IMR-90 (cell line): ENCODE results near the gene POLR2M.

Experiments
- BHLHE40 ChIP-seq: fragments of 150-350 bp; IDR thresholded peaks from 2 replicates; pipeline ENCODE4 v1.6.1; 2016; ENCODE audit warnings: mild to moderate bottlenecking, low read depth, low read length
- CEBPB ChIP-seq: IDR thresholded peaks from 2 replicates; pipeline ENCODE4 v1.6.1; 2012; ENCODE audit warnings: low read depth, low read length, improper control_type of control experiment
- MAFK ChIP-seq: IDR thresholded peaks from 2 replicates; pipeline ENCODE4 v1.6.1; 2012; ENCODE audit warnings: low read depth, low read length, improper control_type of control experiment
- POLR2A ChIP-seq: IDR thresholded peaks from 2 replicates; pipeline ENCODE4 v1.6.1; 2012; ENCODE audit warnings: mild to moderate bottlenecking, low read depth, low read length
- RAD21 ChIP-seq: IDR thresholded peaks from 2 replicates; pipeline ENCODE4 v1.6.1; 2012; ENCODE audit warnings: low read length, improper control_type of control experiment
- RCOR1 ChIP-seq: IDR thresholded peaks from 2 replicates; pipeline ENCODE4 v1.6.1; 2012; ENCODE audit warnings: mild to moderate bottlenecking, low read length, improper control_type of control experiment; ENCODE audit not compliant: insufficient replicate concordance
- RFX5 ChIP-seq: IDR thresholded peaks from 2 replicates; pipeline ENCODE4 v1.8.0; 2012; ENCODE audit warnings: low read depth, mild to moderate bottlenecking, low read length, moderate library complexity
- SMC3 ChIP-seq: fragments of 150-350 bp; IDR thresholded peaks from 2 replicates; pipeline ENCODE4 v1.6.1; 2016; ENCODE audit warnings: low read depth, mild to moderate bottlenecking, antibody characterized with exemption, low read length, moderate library complexity
- USF2 ChIP-seq: fragments of 150-350 bp; IDR thresholded peaks from 2 replicates; pipeline ENCODE4 v1.6.1; 2017; ENCODE audit warnings: mild to moderate bottlenecking, antibody characterized with exemption, low read length, low read depth
- TF ChIP-seq, protein P1 (sequence below): conservative IDR thresholded peaks from 2 replicates; pipeline ENCODE4 v1.5.1; 2012; ENCODE audit warnings: mild to moderate bottlenecking, low read depth, low read length, improper control_type of control experiment
- TF ChIP-seq, protein P2 (sequence below): fragments of 150-350 bp; IDR thresholded peaks from 2 replicates; pipeline ENCODE4 v1.6.1; 2016; ENCODE audit warnings: low read depth, mild to moderate bottlenecking, low read length, moderate library complexity, borderline replicate concordance

- TF ChIP-seq, protein P1, sequence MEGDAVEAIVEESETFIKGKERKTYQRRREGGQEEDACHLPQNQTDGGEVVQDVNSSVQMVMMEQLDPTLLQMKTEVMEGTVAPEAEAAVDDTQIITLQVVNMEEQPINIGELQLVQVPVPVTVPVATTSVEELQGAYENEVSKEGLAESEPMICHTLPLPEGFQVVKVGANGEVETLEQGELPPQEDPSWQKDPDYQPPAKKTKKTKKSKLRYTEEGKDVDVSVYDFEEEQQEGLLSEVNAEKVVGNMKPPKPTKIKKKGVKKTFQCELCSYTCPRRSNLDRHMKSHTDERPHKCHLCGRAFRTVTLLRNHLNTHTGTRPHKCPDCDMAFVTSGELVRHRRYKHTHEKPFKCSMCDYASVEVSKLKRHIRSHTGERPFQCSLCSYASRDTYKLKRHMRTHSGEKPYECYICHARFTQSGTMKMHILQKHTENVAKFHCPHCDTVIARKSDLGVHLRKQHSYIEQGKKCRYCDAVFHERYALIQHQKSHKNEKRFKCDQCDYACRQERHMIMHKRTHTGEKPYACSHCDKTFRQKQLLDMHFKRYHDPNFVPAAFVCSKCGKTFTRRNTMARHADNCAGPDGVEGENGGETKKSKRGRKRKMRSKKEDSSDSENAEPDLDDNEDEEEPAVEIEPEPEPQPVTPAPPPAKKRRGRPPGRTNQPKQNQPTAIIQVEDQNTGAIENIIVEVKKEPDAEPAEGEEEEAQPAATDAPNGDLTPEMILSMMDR = no peak
- TF ChIP-seq MAFK (no peak), POLR2A (no peak), CEBPB (no peak), RAD21 (no peak), USF2 (no peak), RFX5 (no peak), BHLHE40 (no peak), SMC3 (no peak), RCOR1 (no peak)
- TF ChIP-seq, protein P2, sequence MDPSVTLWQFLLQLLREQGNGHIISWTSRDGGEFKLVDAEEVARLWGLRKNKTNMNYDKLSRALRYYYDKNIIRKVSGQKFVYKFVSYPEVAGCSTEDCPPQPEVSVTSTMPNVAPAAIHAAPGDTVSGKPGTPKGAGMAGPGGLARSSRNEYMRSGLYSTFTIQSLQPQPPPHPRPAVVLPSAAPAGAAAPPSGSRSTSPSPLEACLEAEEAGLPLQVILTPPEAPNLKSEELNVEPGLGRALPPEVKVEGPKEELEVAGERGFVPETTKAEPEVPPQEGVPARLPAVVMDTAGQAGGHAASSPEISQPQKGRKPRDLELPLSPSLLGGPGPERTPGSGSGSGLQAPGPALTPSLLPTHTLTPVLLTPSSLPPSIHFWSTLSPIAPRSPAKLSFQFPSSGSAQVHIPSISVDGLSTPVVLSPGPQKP = no peak
These were observed 29.3 kb upstream of the POLR2M start for GRCh38 chr15:57677204-57677603.
